Tracheal epithelial cell (primary cell): ENCODE data around the gene RBM41. TPM values are rescaled to one million over a fixed set of nuclear protein-coding genes. Genes with fewer than 3 reads are reported as not detected.

Experiments
- total RNA-seq: library from RNA; depleted of rRNA; stranded (reverse); fragments of >200 nt; gene quantifications from 2 replicates; pipeline ENCODE4 v1.2.1, GENCODE V29; 2014

The RBM41 gene
- 17.6 and 24.1 TPM in 2 replicates for total RNA-seq

DNA sequence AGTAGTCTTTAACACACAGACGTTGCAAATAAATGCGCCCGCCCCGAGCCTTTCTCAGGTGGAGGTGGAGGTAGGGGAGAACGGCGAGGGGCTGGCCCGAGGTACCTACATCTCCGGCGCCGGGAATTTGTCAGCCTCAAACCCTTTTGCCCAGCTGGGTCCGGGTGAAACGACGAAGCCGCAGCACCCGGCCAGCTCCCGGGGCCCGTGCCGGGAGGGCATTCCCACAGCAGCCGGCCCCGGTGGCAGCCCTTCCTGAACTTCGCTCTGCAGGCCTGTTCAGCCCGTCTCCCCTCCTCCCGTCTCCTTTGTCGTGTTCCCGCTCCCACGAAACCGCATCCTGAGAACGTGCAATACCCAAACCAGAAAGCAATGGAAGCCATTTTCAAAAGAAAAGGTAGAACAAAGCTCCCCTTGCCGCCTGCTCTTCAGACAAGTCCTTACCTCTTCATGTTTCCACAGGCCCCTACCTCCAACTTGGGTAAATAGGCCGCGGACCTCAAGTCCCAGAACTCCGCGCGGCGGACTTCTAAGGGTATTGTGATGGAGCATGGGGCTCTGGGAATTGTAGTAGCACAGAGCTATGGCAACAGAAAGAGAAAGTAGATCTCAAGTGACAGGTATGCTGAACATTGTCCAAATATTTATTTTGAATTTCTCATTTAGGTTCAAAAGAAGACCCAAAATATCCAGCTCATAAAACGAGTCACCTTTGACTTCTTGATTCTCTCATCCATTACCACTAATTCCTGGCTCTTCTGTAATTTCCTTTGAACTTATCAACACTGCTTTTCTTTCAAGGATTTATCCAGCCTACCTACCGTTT is at the start of gene RBM41:
Gene RBM41 (minus strand): TSS at position 501 of the 826 bp plus-strand sequence. CDS start 49 bp downstream, at position 452.

Other genes with a start within 250 kb of the RBM41 start
- not detected in 2 replicates for gene RIPPLY1, start 215.5 kb downstream of the RBM41 start, total RNA-seq
- 0.96 TPM in 1 of 2 replicates, not detected in the other for gene CLDN2, start 198.4 kb downstream of the RBM41 start, total RNA-seq
- 25.5 and 32.4 TPM in 2 replicates for gene MORC4, start 118.6 kb downstream of the RBM41 start, total RNA-seq
- 3.1 and 4.3 TPM in 2 replicates for gene NUP62CL, start 87.6 kb upstream of the RBM41 start, total RNA-seq
- not detected in 2 replicates for gene DNAAF6, start 87.8 kb upstream of the RBM41 start, total RNA-seq